Superior temporal gyrus (tissue), 1 donor: ENCODE data around the gene CDH1.

ENCODE experiments used
- DNase-seq: peaks from one replicate; pipeline ENCODE4 v3.0.0-alpha.2; 2016; ENCODE audit errors: extremely low spot score

CDH1 gene

GRCh38 chr16:68760671-68761275, 23.7 kb downstream of the CDH1 start:
- peak; percentile 87 for DNase-seq

GRCh38 chr16:68762996-68763756, 26.1 kb downstream of the CDH1 start:
- peak; percentile 76 for DNase-seq

- DNase-seq, result no peak
Observed at GRCh38 chr16:68764862-68765261, 27.8 kb downstream of the CDH1 start.

- no peak for DNase-seq
Observed at GRCh38 chr16:68767581-68767980, 30.5 kb downstream of the CDH1 start.

GRCh38 chr16:68768175-68768574, 31.1 kb downstream of the CDH1 start:
- DNase-seq, result no peak

- no peak for DNase-seq
Observed at GRCh38 chr16:68768771-68769170, 31.7 kb downstream of the CDH1 start.

GRCh38 chr16:68770671-68771070, 33.6 kb downstream of the CDH1 start:
- no peak for DNase-seq

GRCh38 chr16:68772030-68772681, 35.1 kb downstream of the CDH1 start:
- no peak for DNase-seq

- no peak for DNase-seq
Observed at GRCh38 chr16:68772871-68773270, 35.8 kb downstream of the CDH1 start.

- DNase-seq, result no peak
Observed at GRCh38 chr16:68774982-68775634, 38.0 kb downstream of the CDH1 start.

GRCh38 chr16:68776821-68777485, 39.9 kb downstream of the CDH1 start:
- no peak for DNase-seq

GRCh38 chr16:68778551-68779231, 41.6 kb downstream of the CDH1 start:
- DNase-seq, result peak; percentile 55

- DNase-seq, result no peak
Observed at GRCh38 chr16:68779891-68780290, 42.8 kb downstream of the CDH1 start.

GRCh38 chr16:68781784-68782183, 44.7 kb downstream of the CDH1 start:
- no peak for DNase-seq

GRCh38 chr16:68782198-68783174, 45.4 kb downstream of the CDH1 start:
- DNase-seq, result no peak

GRCh38 chr16:68784226-68784625, 47.1 kb downstream of the CDH1 start:
- peak; percentile 60 for DNase-seq

GRCh38 chr16:68784721-68785120, 47.6 kb downstream of the CDH1 start:
- no peak for DNase-seq

- peak; percentile 53 for DNase-seq
Observed at GRCh38 chr16:68785715-68786114, 48.6 kb downstream of the CDH1 start.

GRCh38 chr16:68786685-68787418, 49.8 kb downstream of the CDH1 start:
- peak; percentile 98 for DNase-seq
